ENCODE measurements around the gene MRPL16.

- TF ChIP-seq TCF7L2 (IDR thresholded peaks at IDR 0.05; ENCODE audit: borderline replicate concordance, low read depth, low read length) (no peak), CTCF (tag by site-specific recombination; IDR thresholded peaks at IDR 0.05) (no peak), ZNF549 (tag by site-specific recombination; IDR thresholded peaks at IDR 0.05) (no peak)
Observed at GRCh38 chr11:59845399-59845798, 34.8 kb upstream of the MRPL16 start, which contains the start of gene CBLIF.

All from HEK293 (cell line).